Liver (tissue), 9 donors: ENCODE data around the gene TP53I11. TPM values are rescaled to one million over a fixed set of nuclear protein-coding genes. Genes with fewer than 3 reads are reported as not detected.

Experiments
- DNase-seq: peaks from one replicate; pipeline ENCODE4 v3.0.0-alpha.2; 2017; ENCODE audit warnings: low spot score
- H3K27ac ChIP-seq, 2 donors: one replicate each; pipeline ENCODE4 v1.7.0; 2013; ENCODE audit warnings: inconsistent platforms in 2 of 2, low read length in 2 of 2, control low read depth in 1 of 2, low read depth in 1 of 2, mild to moderate bottlenecking in 1 of 2
- H3K27me3 ChIP-seq, 4 donors: one replicate each; pipeline versions ENCODE4 v1.6.1 to v1.7.0; 2013; ENCODE audit warnings: low read length in 3 of 4, inconsistent platforms in 1 of 4, mild to moderate bottlenecking in 1 of 4, moderate library complexity in 1 of 4; ENCODE audit not compliant: control insufficient read depth in 4 of 4, insufficient read depth in 4 of 4
- H3K36me3 ChIP-seq, 4 donors: one replicate each; pipeline versions ENCODE4 v1.6.1 to v1.7.0; 2013; ENCODE audit warnings: low read length in 3 of 4, mild to moderate bottlenecking in 3 of 4, low read depth in 1 of 4, moderate library complexity in 1 of 4; ENCODE audit not compliant: control insufficient read depth in 4 of 4, insufficient read depth in 3 of 4
- H3K4me1 ChIP-seq, 4 donors: one replicate each; pipeline versions ENCODE4 v1.6.1 to v1.7.0; 2013; ENCODE audit warnings: low read length in 3 of 4, mild to moderate bottlenecking in 3 of 4, moderate library complexity in 1 of 4; ENCODE audit not compliant: control insufficient read depth in 4 of 4, insufficient read depth in 4 of 4
- H3K4me3 ChIP-seq, 3 donors: one replicate each; pipeline versions ENCODE4 v1.6.1 to v1.7.0; 2013; ENCODE audit warnings: low read length in 3 of 3, control low read depth in 1 of 3, low read depth in 1 of 3, mild to moderate bottlenecking in 1 of 3
- H3K9ac ChIP-seq, 2 donors: one replicate each; pipeline ENCODE4 v1.7.0; 2013; ENCODE audit warnings: low read length in 2 of 2, mild to moderate bottlenecking in 2 of 2, moderate library complexity in 2 of 2, control low read depth in 1 of 2, low read depth in 1 of 2
- H3K9me3 ChIP-seq, 4 donors: one replicate each; pipeline versions ENCODE4 v1.6.1 to v1.7.0; 2013; ENCODE audit warnings: low read length in 3 of 4; ENCODE audit not compliant: control insufficient read depth in 4 of 4
- ATF3 ChIP-seq: IDR thresholded peaks from 2 replicates; pipeline ENCODE4 v1.6.1; 2016; ENCODE audit warnings: antibody characterized with exemption
- CTCF ChIP-seq: fragments of 150-350 bp; IDR thresholded peaks from 2 replicates; pipeline ENCODE4 v1.5.1; 2017; ENCODE audit warnings: improper control_type of control experiment, low read depth, low read length; ENCODE audit not compliant: missing input control
- EGR1 ChIP-seq, 2 donors: IDR thresholded peaks; 2 replicates each; pipeline ENCODE4 v1.6.1; 2016 to 2018; ENCODE audit warnings: antibody characterized with exemption in 2 of 2, low read depth in 2 of 2
- FOXA1 ChIP-seq: IDR thresholded peaks from 2 replicates; pipeline ENCODE4 v1.6.1; 2016; ENCODE audit warnings: antibody characterized with exemption
- FOXA2 ChIP-seq: IDR thresholded peaks from 2 replicates; pipeline ENCODE4 v1.6.1; 2016; ENCODE audit warnings: antibody characterized with exemption
- HNF4A ChIP-seq, 2 donors: conservative IDR thresholded peaks; 2 replicates each; pipeline ENCODE4 v1.6.1; 2016; ENCODE audit warnings: antibody characterized with exemption in 2 of 2, mild to moderate bottlenecking in 2 of 2
- HNF4G ChIP-seq: IDR thresholded peaks from 2 replicates; pipeline ENCODE4 v1.6.1; 2016; ENCODE audit warnings: antibody characterized with exemption
- JUND ChIP-seq, 2 donors: IDR thresholded peaks; 2 replicates each; pipeline ENCODE4 v1.6.1; 2016; ENCODE audit warnings: antibody characterized with exemption in 2 of 2
- MAX ChIP-seq: IDR thresholded peaks from 2 replicates; pipeline ENCODE4 v1.6.1; 2016; ENCODE audit warnings: antibody characterized with exemption
- NR2F2 ChIP-seq: IDR thresholded peaks from 2 replicates; pipeline ENCODE4 v1.6.1; 2016; ENCODE audit warnings: antibody characterized with exemption
- RAD21 ChIP-seq, 2 donors: IDR thresholded peaks; 2 replicates each; pipeline ENCODE4 v1.6.1; 2016; ENCODE audit warnings: antibody characterized with exemption in 2 of 2, mild to moderate bottlenecking in 2 of 2
- REST ChIP-seq: IDR thresholded peaks from 2 replicates; pipeline ENCODE4 v1.6.1; 2016; ENCODE audit warnings: antibody characterized with exemption, mild to moderate bottlenecking
- SP1 ChIP-seq: IDR thresholded peaks from 2 replicates; pipeline ENCODE4 v1.6.1; 2018; ENCODE audit warnings: antibody characterized with exemption, mild to moderate bottlenecking
- TAF1 ChIP-seq: conservative IDR thresholded peaks from 2 replicates; pipeline ENCODE4 v1.6.1; 2016; ENCODE audit warnings: antibody characterized with exemption, mild to moderate bottlenecking
- ZBTB33 ChIP-seq: IDR thresholded peaks from 2 replicates; pipeline ENCODE4 v1.6.1; 2016; ENCODE audit warnings: antibody characterized with exemption
- WGBS: extraction: QIAGEN DNeasy Blood & Tissue Kit; methylation state at CpG from one replicate; pipeline ENCODE4 v1.1.7; 2013; 5-methylcytosine and 5-hydroxymethylcytosine counted together
- polyA plus RNA-seq, 2 donors: library from polyadenylated mRNA; stranded (reverse) in 1 of 2; unstranded in 1 of 2; fragments of 200-250 nt in 1 of 2; fragments of >200 nt in 1 of 2; fragmentation: Nextera tagmentation in 1 of 2; extraction: Ambion mirVana in 1 of 2; gene quantifications; one replicate each; pipeline versions ENCODE4 v1.2.1 to v1.2.3, GENCODE V29; 2013 to 2015
- total RNA-seq, 2 donors: library from RNA; depleted of rRNA; stranded (reverse); fragments of >200 nt; gene quantifications; one replicate each; pipeline ENCODE4 v1.2.3, GENCODE V29; 2014
- donor health status: healthy.
- donor health status: healthy.
- donor health status: healthy.
- donor health status: healthy.
- donor health status: healthy.

TP53I11 gene
- total and polyA plus RNA-seq, 4 donors, result 3.6 to 16.0 (median 8.3) TPM

- no peak overlapping the region for H3K27ac ChIP-seq
- DNase-seq, result no peak
- WGBS, result 79% methylated on average over 4 of the region's 4 CpGs
- no peak overlapping the region for H3K4me3 ChIP-seq
- no peak overlapping the region for H3K9ac ChIP-seq
- no peaks in the 10 kb centered on the region for H3K4me1 ChIP-seq
- TF ChIP-seq FOXA1, result no peak
- no peak for TF ChIP-seq EGR1 (IDR thresholded peaks at IDR 0.05; ENCODE audit: low read depth in 2 of 2)
- TF ChIP-seq FOXA2, result no peak
- TF ChIP-seq SP1, result no peak
- TF ChIP-seq ZBTB33, result no peak
- no peak for TF ChIP-seq RAD21 (IDR thresholded peaks at IDR 0.05)
- no peak for TF ChIP-seq JUND (IDR thresholded peaks at IDR 0.05)
- TF ChIP-seq TAF1, result no peak
- TF ChIP-seq ATF3, result no peak
- TF ChIP-seq HNF4A (conservative IDR thresholded peaks at IDR 0.05), result no peak
- no peak for TF ChIP-seq NR2F2
- TF ChIP-seq REST, result no peak
- no peak for TF ChIP-seq HNF4G
- no peak for TF ChIP-seq MAX
- H3K36me3 ChIP-seq, result no peaks in the 10 kb centered on the region
- no peaks in the 10 kb centered on the region for H3K9me3 ChIP-seq
- no peaks in the 10 kb centered on the region for H3K27me3 ChIP-seq
These were observed 22.5 kb downstream of the TP53I11 start for GRCh38 chr11:44928144-44928543.

- H3K9ac ChIP-seq, result no peak overlapping the region
- no peaks in the 10 kb centered on the region for H3K4me1 ChIP-seq
- no peaks in the 10 kb centered on the region for H3K27me3 ChIP-seq
- no peaks in the 10 kb centered on the region for H3K36me3 ChIP-seq
- no peak overlapping the region for H3K4me3 ChIP-seq
- 24% methylated on average over 16 of the region's 16 CpGs for WGBS
- no peaks in the 10 kb centered on the region for H3K9me3 ChIP-seq
- no peak overlapping the region for H3K27ac ChIP-seq
- TF ChIP-seq FOXA1 (no peak), CTCF (peak; percentile 78), RAD21 (IDR thresholded peaks at IDR 0.05) (peak; percentile 82 to 85)
- peak; percentile 63 for DNase-seq
These were observed 23.5 kb downstream of the TP53I11 start for GRCh38 chr11:44927174-44927661.
